CD4-positive, alpha-beta T cell (primary cell): ENCODE measurements around the gene RRP8. TPM values are rescaled to one million over a fixed set of nuclear protein-coding genes. Genes with fewer than 3 reads are reported as not detected.

Experiments used
- ATAC-seq: fragments of 200-7000 bp; cut with Tn5 transposase; one replicate; pipeline ENCODE4 v1.10.0; 2022; ENCODE audit warnings: mild to moderate bottlenecking; ENCODE audit not compliant: poor library complexity
- CTCF ChIA-PET: fragments of 350-600 bp; sonication (Branson Sonifier 250); formaldehyde crosslinking; loops from one replicate; lab custom pipeline; 2021; ENCODE audit warnings: antibody characterized with exemption, inconsistent platforms; lab: Charles Lee
- POLR2A ChIA-PET: fragments of 350-600 bp; sonication (Branson Sonifier 250); formaldehyde crosslinking; loops from one replicate; lab custom pipeline; 2021; ENCODE audit warnings: antibody characterized with exemption, inconsistent platforms; lab: Charles Lee
- DNase-seq, 14 experiments: peaks; one replicate each; pipeline ENCODE4 v3.0.0-alpha.2; 2013 to 2020; ENCODE audit warnings: mixed read lengths in 2 of 14
- H3K27ac ChIP-seq, 2 donors: one replicate each; pipeline versions ENCODE4 v1.5.1 to v1.7.0; 2013; ENCODE audit warnings: low read length in 2 of 2, low read depth in 1 of 2, mild to moderate bottlenecking in 1 of 2
- H3K27me3 ChIP-seq, 2 experiments: 1 replicate in 1 of 2; 2 replicates in 1 of 2; pipeline versions ENCODE4 v1.6.1 to v1.7.0; 2013; ENCODE audit warnings: low read length in 2 of 2, control low read depth in 1 of 2, mild to moderate bottlenecking in 1 of 2, moderate library complexity in 1 of 2; ENCODE audit not compliant: insufficient read depth in 2 of 2, control insufficient read depth in 1 of 2
- H3K36me3 ChIP-seq: one replicate; pipeline ENCODE4 v1.6.1; 2013; ENCODE audit warnings: low read length, control low read depth; ENCODE audit not compliant: insufficient read depth
- H3K4me1 ChIP-seq: one replicate; pipeline ENCODE4 v1.6.1; 2013; ENCODE audit warnings: low read length, control low read depth; ENCODE audit not compliant: insufficient read depth
- H3K4me3 ChIP-seq: one replicate; pipeline ENCODE4 v1.5.1; 2013; ENCODE audit warnings: mild to moderate bottlenecking, low read length, moderate library complexity
- H3K9me3 ChIP-seq, 2 experiments: 1 replicate in 1 of 2; 2 replicates in 1 of 2; pipeline versions ENCODE4 v1.6.1 to v1.7.0; 2013; ENCODE audit warnings: low read length in 2 of 2, mild to moderate bottlenecking in 2 of 2, control low read depth in 1 of 2, moderate library complexity in 1 of 2; ENCODE audit not compliant: control insufficient read depth in 1 of 2, insufficient read depth in 1 of 2
- H3K27ac Mint-ChIP-seq: one replicate; pipeline ENCODE4 v1.8.0; 2020; ENCODE audit warnings: mixed read lengths
- H3K27me3 Mint-ChIP-seq: one replicate; pipeline ENCODE4 v1.8.0; 2021; ENCODE audit warnings: mixed read lengths
- H3K36me3 Mint-ChIP-seq: one replicate; pipeline ENCODE4 v1.8.0; 2021; ENCODE audit warnings: low read depth, mixed read lengths
- H3K4me1 Mint-ChIP-seq: one replicate; pipeline ENCODE4 v1.8.0; 2021; ENCODE audit warnings: low read depth, mixed read lengths
- H3K4me3 Mint-ChIP-seq: one replicate; pipeline ENCODE4 v1.8.0; 2020; ENCODE audit warnings: mild to moderate bottlenecking, mixed read lengths
- H3K9me3 Mint-ChIP-seq: one replicate; pipeline ENCODE4 v1.8.0; 2020; ENCODE audit warnings: mixed read lengths
- intact Hi-C, 2 experiments: fragments of 100-400 bp; cut with DNase I in 1 of 2; cut with micrococcal nuclease in 1 of 2; formaldehyde crosslinking; loops; one replicate each; pipeline versions ENCODE4 v1.15.1 to v1.9.0; 2023 to 2025; cut with DNase I, micrococcal nuclease
- total RNA-seq, 174 experiments: library from RNA in 2 of 174; stranded (reverse) in 2 of 174; gene quantifications; one replicate each; pipeline ENCODE4 v1.2.3 and lab custom pipeline; 2021 to 2026
- TF ChIP-seq, protein P1 (sequence below): fragments of 200-600 bp; IDR thresholded peaks from one replicate; pipeline ENCODE4 v1.8.0; 2022; ENCODE audit warnings: antibody characterized with exemption, mild to moderate bottlenecking

RRP8 gene
- total RNA-seq, 2 experiments from 2014 or later, result 25.7 to 27.3 TPM

DNA sequence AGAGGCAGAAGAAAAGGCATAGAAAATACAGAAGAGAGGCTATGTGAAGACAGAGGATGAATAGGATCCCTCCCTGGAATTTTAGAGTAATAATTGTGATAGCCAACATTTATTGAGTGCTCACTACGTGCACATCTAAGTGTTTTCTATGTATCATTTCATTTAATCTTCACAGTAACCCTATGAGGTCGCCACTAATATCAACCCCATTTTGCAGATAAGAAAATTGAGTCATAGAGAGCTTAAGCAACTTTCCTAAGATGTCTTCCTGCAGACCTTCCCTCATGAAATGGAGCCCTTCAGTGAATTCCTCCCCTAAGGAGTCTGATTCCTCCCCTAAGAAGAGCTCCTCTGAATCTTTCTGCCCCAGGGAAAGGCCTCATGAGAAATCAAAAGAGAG, 38.1 kb downstream of the RRP8 start:
- H3K4me1 ChIP-seq, result no peaks in the 10 kb centered on the region

DNA sequence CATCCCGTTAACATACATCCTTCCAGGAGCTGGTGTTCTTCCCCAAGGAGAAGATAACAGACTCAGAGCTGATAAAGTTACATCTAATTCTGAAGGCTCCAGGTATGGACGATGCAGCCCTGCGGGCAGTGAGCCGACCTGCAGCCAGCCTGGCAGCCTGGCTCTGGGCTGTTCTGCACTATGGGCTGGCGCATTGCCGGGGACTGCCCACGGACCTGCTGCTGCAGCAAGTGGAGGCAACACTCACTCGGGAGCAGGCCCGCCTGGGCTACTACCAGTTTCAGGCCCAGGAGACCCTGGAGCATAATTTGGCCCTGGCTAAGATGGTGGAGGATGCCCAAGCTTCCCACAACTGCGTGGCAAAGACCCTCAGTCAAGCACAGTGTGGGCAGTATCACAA, 39.7 kb downstream of the RRP8 start:
- DNase-seq (no peak), ATAC-seq (no peak)
- POLR2A ChIA-PET, result no interaction called here
- Histone ChIP-seq H3K4me1 (no peaks in the 10 kb centered on the region), H3K27ac (no peak overlapping the region), H3K9me3 (no peaks in the 10 kb centered on the region), H3K27me3 (no peaks in the 10 kb centered on the region), H3K36me3 (peaks cover 11% of the 10 kb centered on the region), H3K4me3 (no peak overlapping the region)
- intact Hi-C loops, result no loop called here
- TF ChIP-seq, protein P1, sequence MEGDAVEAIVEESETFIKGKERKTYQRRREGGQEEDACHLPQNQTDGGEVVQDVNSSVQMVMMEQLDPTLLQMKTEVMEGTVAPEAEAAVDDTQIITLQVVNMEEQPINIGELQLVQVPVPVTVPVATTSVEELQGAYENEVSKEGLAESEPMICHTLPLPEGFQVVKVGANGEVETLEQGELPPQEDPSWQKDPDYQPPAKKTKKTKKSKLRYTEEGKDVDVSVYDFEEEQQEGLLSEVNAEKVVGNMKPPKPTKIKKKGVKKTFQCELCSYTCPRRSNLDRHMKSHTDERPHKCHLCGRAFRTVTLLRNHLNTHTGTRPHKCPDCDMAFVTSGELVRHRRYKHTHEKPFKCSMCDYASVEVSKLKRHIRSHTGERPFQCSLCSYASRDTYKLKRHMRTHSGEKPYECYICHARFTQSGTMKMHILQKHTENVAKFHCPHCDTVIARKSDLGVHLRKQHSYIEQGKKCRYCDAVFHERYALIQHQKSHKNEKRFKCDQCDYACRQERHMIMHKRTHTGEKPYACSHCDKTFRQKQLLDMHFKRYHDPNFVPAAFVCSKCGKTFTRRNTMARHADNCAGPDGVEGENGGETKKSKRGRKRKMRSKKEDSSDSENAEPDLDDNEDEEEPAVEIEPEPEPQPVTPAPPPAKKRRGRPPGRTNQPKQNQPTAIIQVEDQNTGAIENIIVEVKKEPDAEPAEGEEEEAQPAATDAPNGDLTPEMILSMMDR, result no peak
- no peaks in the 10 kb centered on the region for H3K9me3 Mint-ChIP-seq
- no peak overlapping the region for H3K4me3 Mint-ChIP-seq
- CTCF ChIA-PET, result no interaction called here
- no peaks in the 10 kb centered on the region for H3K4me1 Mint-ChIP-seq
- peaks cover 37% of the 10 kb centered on the region for H3K36me3 Mint-ChIP-seq
- no peak overlapping the region for H3K27ac Mint-ChIP-seq
- H3K27me3 Mint-ChIP-seq, result no peaks in the 10 kb centered on the region

More for the DNA sequence above, 38.1 kb downstream of the RRP8 start:
- Histone ChIP-seq H3K27ac (no peak overlapping the region), H3K9me3 (no peaks in the 10 kb centered on the region), H3K27me3 (no peaks in the 10 kb centered on the region), H3K36me3 (peaks cover 11% of the 10 kb centered on the region), H3K4me3 (no peak overlapping the region)
- Mint-ChIP-seq H3K27ac (no peak overlapping the region), H3K4me1 (no peaks in the 10 kb centered on the region), H3K36me3 (peaks cover 29% of the 10 kb centered on the region), H3K27me3 (no peaks in the 10 kb centered on the region), H3K9me3 (no peaks in the 10 kb centered on the region), H3K4me3 (no peak overlapping the region)
- CTCF ChIA-PET, result no interaction called here
- DNase-seq (no peak), ATAC-seq (no peak)
- TF ChIP-seq, protein P1, result no peak
- POLR2A ChIA-PET, result no interaction called here
- intact Hi-C loops, result no loop called here

DNA sequence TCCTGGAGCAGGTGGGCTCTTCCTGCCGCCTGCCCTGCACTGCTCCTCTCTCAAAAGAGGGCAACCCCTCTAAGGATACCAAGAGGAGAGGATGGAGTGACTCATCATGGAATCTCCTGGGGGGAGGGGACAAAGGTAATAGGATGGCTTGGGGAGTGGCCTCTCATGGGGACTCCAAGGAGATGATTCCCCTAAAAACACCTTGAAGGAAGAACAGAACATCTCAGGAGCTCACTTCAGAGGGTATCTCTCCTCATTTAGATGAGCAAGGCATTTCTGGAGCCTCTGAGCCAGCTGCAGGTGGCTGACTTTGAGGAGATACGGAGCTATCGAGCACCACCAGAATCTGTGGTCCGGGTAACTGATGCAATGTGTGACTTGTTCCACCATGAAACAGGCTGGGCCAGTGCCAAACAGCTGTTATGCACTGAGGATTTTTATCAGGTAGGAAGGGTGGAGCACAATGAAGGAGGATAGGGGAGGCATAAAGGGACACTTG, 40.2 kb downstream of the RRP8 start:
- Histone ChIP-seq H3K9me3 (no peaks in the 10 kb centered on the region), H3K36me3 (peaks cover 11% of the 10 kb centered on the region), H3K4me3 (no peak overlapping the region), H3K27ac (no peak overlapping the region), H3K4me1 (no peaks in the 10 kb centered on the region), H3K27me3 (no peaks in the 10 kb centered on the region)
- Mint-ChIP-seq H3K36me3 (peaks cover 34% of the 10 kb centered on the region), H3K4me3 (no peak overlapping the region), H3K4me1 (no peaks in the 10 kb centered on the region), H3K27me3 (no peaks in the 10 kb centered on the region), H3K9me3 (no peaks in the 10 kb centered on the region), H3K27ac (no peak overlapping the region)
- CTCF ChIA-PET, result no interaction called here
- ATAC-seq (no peak), DNase-seq (no peak)
- TF ChIP-seq, protein P1, result no peak
- intact Hi-C loops, result no loop called here
- POLR2A ChIA-PET, result interaction anchor here (1.2 kb wide), 1 partner anchor 39 kb away, joined by 3 read pairs; no protein-coding TSS in a partner anchor
